Measurements from ENCODE around the gene SORBS1.
"Not testable (repeated sequence)": the region's sequence is repeated elsewhere in the genome, so short reads cannot be mapped to it uniquely, and the experiment has no call there.

Gene SORBS1

DNA sequence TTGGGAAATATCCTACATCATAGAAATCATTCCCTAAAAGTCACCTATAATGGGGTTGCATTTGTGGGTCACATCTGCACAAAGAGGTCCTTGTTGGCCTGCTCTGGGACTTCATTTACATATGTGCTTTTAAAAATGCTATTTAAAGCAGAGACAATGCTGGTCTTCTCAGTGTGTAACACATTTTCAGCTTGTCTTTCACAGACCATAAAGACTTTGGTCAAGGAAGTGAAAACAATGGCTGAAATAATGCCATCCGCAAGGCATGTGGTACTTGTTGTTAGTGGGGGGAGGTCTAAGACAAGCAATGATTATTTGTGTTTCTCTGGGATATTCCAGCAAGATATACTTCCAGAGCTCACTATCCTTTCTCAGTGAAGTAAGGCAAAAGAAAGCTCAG, 185.8 kb downstream of the SORBS1 start:
- no peak for DNase-seq

DNA sequence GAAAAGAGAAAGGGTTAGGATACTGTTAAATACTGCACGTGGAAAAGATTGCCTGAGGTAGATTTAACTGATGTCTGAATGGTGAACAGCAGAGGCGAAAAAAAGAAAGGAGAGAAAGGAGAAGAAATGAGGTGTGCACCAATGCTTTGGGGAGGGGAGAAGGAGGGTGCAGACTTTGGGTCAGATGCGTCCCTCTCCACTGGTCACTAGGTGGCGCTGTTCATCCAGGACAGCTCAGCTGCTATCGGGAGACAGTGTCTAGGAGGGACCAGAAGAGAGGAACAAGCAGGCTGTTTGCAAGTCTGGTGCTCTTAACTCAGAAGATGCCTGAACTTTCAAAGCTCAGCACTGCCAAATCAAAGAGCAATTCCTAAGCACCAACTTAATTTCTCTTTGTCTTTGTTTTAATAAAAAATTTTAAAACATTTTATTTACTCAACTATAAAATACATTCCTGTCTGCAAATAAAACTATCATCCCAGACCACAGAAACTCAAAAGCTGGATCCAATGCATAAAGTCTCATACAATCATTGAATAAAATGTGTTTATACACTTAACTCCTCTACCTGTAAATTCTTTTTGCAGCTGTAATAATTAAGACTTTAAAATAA, 186.5 kb downstream of the SORBS1 start:
- peak; percentile 52 for DNase-seq

DNA sequence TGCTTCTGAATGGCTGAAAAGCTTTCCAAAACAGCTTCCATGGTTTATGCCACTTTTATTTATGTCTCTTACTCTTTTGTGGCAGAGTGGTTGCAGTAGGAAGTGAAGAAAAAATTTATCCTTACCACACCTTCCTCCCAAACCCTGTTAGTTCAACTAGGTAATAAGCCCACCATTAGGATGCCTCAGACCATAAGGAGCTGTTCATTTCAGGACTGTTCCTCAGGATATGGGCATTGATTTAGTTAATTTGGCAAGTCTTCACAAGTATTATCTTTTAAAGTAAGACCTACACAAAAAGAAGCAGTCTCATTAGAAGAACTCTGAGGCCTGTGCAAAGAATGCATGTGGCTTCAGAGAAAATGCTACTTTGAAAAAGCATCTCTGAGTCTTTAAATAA, 187.5 kb downstream of the SORBS1 start:
- DNase-seq = no peak

DNA sequence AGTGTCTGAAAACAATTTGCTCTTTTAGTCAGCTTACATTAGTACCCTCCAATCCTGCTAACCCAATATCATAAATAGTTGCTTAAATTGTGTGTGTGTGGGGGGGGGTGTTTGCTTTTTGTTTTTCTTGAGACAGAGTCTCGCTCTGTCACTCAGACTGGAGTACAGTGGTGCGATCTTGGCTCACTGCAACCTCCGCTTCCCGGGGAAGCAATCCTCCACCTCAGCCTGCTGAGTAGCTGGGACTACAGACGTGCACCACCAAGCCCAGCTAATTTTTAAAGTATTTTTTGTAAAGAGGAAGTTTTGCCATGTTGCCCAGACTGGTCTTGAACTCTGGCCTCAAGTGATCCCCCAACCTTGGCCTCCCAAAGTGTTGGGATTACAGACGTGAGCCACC, 196.8 kb downstream of the SORBS1 start:
- no peak for DNase-seq

DNA sequence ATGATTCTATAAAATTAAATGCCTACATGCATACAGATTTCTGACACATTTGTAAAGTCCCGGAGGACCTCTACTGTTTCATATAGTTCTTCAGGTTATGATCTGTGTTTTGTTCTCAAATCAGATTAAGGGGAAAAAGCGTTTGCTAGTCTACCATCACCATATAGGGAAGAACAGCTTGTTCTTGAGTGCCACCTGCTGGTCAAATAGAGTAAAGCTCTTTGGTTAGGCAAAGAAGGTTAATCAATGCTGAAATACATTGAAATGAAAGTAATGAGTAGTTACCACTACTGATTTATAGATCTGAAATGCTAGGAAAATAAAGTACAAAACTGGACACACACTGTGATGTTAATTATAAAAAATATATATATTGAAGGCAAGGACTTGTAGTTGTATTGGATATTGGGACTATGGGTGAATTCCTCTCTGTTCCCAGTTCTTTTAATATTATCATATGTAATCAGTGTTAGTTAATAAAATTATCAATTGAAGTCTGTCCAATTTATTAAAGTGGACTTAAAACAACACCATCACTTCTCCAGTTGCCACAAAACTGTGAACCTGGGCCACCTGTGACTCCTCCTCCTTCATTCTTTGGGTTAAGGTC, 197.8 kb downstream of the SORBS1 start:
- peak; percentile 39 for DNase-seq

DNA sequence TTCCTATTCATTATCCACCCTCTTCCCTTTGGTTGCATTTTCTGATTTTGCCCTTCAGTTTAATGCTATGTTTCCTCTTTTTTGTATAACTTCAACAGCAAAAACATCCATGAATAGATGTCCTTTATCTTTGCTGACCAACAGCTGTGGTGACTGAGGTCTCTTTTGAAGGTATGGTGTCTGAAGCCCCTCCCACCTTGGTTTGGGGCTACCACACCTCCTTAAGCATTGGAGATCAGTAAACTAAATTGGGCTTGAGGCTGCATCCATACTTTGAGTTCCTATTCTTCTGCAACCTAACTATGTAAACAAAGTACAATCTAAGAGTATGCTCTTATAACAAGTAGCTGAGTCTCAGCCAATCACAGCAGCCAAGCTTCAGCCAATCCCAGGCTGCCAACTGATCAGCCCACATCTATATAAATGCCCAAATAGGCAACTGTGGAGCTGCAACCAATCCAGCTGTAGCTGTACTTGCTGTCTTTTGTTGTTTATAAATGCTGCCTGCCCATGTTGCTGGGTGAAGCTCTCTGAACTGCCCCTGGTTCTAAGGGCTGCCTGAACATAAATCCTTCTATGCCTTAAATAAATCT, 201.0 kb downstream of the SORBS1 start:
- peak; percentile 51 for DNase-seq

DNA sequence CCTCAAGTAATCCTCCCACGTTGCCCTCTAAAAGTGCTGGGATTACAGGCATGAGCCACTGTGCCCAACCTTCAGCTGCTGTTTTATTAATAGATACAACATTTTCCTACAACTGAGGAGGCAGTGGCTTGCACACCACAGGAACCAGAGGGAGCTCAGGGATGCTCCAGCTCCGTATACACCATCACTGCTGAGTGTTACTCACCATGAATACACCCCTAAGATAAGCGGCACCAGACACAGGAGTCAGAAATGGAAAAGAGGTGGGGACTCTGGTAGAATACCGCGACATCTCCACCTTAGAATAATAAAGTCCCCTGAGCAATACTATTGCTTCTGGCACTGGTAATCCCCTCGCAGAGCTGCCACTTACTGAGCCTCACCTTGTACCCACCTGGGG, 201.7 kb downstream of the SORBS1 start:
- DNase-seq = peak; percentile 60

DNA sequence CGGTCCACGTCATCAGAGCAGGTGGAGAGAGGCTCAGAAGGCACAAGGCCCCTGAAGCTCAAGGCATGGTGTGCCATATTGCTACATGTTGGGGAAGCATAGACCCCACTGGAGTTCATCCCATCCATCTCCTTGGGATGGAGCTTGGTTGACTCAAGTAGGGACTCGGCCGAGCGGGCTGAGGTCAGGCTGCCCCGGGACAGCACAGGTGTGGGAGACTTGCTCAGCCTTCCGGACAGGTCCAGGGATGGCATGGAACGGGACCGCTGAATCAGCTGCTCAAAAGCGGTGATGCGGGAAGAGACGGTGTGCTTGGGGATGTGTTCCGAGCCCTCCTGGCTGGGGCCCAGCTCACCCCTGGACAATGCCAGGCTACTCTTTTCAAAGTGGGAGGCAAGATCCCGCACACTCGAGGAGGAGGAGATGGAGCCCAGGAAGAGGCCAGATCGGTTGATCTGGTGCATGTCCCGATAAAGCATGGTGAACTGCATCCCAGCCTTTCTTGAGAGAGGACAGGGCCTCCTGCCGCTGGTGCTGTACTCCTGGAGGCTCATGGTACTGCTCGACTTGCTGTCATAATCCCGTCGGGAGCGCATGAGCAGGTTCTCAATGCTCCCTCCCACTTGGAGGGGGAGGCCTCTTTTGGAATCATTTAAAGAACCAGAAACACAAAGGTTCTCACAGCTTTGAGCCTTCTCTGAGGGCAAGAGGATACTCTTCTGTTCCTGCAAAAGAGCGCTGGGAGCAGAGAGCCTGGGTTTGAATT, 204.8 kb downstream of the SORBS1 start:
- DNase-seq = no peak

DNA sequence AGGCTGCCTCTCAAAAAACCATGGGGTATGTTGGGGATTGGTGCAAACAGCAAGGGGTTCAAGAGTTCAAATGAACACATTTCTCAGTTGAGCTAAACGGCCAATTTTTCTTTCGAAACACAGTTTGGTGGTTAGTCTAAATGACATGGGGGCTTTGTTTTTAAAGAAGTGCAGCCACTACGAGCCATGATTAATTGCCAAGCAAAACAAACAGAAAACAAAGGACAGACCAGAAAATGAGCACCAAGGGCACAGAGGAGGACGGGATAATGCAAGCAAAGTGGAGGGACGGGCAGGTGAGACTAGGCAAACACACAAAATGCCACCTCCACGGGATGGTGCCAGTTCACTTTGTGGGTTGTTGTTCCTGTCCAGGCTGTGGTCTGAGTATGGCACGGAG, 205.9 kb downstream of the SORBS1 start:
- no peak for DNase-seq

DNA sequence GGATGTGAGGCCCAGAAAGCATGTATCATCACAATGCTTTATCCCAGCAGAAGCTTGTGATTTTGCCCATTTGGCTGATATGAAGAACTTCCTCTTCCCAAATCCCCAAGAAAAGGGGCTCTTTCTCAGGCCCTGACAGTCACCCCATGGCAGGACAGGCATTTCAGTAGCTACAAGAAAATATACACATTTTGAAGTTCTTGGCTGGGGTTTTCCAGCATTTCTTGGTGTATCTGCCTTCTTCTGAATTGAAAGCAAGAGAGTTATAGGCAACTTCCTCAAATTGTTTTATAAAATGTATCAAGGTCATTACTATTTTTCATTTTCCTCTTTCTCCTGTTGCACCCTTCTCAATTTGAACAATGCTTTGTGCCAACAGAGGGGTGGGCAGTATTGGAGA, 207.1 kb downstream of the SORBS1 start:
- DNase-seq = no peak

DNA sequence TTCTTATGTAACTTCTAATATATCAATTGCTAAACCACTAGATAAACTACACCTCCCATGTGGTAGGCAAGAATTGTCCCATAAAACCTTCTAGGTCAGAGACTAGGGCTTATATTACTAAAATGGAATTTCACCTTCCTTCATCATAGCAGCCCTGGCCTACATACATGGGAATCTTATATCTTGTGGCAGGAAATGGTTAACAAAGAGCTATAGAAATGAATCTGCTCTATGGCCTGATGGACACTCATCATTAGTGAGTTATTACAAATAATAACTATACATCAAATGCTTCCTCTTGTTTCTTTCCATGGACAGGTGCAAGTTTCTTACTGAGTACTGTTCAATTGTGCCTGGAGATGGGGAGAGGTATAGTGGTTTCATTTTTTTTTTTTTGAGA, 208.0 kb downstream of the SORBS1 start:
- no peak for DNase-seq

DNA sequence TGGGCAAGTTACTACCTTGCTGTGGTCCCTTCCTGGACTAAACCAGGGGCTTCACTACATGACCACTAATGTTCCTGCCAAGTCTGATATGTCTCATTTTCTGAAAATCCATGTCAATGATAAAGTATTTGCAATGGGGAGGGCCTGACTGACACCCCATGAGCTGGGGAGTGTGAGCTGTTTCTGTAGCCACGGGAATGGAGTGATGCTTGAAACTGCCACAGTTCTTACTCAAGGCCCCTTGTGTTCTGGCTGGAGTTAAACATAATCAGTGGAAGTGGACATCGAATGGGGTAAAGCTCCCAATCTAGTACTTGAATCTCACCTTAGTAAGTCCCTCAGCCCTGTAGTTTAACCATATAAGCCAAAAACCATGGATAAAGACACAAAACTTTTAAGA, 208.5 kb downstream of the SORBS1 start:
- DNase-seq = no peak

DNA sequence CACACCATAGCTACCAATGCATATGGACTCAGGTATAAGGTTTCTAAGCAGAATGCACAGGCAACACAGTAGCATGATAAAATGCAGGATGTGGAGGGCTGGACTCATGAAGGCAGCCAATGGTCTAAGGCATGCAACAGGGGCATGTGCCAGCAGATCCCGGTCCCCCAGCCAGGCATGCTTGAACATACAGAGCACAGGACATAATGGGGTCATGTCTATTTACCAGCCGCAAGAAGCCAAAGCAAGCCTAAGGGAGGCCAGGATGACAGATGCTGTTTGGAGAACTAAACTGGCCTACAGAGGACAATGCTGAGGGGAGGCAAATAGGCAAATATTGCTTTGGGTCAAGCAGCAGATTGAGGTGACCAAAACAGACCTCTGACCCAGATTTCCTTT, 210.3 kb downstream of the SORBS1 start:
- no peak for DNase-seq

DNA sequence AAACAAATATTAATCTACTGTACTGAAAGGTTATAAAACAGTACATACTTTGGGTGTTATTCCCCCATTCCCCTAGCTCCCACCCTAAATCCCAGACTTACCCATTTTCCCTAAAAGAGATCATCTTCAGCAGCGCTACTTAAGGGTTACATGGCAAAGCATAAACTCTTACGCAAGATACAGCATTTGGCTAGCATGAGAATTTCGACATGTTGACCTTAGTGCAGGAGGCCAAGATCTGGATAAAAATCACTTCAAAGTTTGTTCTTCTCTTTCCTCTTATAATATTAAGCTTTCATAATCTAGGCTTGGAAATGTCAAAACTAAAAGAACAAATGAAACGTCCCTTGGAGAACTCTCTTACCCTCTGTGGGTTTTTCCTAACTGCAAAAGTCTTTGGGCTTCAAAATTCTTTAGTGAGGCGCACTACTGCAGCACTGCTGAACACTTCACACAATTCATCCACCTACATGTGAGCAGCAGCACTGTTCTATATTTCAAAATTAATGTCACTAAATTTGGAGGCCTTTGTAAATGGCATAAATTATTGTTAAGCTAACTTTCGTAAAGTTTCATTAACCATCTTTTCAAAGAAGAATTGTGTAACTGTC, 210.8 kb downstream of the SORBS1 start:
- DNase-seq = no peak

DNA sequence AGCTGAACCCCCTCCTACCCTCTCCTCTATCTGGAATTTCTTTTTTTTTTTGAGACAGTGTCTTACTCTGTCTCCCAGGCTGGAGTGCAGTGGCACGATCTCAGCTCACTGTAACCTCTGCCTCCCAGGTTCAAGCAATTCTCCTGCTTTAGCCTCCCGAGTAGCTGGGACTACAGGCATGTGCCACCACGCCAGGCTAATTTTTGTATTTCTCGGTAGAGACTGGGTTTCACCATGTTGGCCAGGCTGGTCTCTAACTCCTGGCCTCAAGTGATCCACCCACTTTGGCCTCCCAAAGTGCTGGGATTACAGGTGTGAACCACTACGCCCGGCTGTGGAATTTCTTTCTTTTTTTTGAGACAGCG, 213.8 kb downstream of the SORBS1 start:
- DNase-seq = not testable (repeated sequence)

DNA sequence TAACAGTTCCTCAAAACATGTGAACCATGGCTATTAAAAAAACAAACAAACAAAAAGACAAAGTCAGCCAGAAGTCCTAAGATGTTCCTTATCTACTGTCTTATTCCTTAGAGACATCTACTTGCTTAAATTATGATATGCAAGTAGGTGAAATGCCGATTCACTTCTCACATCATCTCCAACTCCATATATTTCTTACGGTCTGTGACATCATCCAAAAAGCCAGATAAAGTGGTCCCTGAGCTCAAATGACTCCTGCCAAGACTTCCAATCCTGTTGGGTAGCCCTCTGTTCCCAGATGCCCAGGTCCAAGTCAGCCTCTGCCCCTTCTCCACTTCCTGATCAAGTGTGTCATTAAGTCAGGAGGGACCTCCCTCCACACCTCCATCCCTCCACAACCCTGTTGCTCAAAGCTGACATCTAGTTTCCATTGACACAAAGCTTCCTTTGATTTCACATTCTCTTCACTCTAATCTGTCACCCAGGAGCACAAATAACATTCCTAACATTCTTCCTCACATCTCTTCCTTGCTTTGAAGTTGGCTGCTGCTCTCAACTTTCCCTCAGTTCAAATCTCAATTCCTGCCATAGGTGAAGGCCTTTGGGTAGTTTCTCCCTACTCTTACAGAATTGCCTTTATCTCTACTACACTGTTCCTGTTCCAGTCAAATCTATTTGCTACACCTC, 214.3 kb downstream of the SORBS1 start:
- peak; percentile 61 for DNase-seq

DNA sequence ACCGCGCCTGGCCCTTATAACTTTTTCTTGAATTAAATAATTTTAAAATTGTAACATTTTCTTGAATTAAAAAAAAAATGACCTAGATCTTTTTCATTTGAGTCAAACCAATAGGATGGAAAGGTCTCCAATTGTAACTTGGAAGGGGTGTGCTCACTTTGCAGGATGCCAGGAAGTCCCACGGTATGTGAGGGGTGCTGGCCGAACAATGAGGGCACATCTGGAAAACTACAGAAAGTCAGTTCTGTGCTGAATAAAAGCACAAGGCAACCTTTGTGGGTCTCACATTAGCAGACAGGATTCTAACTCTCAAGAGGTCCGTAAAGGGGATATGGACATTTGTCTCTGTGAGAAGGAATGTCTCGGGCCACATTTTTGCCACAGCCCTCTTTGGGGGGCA, 217.6 kb downstream of the SORBS1 start:
- no peak for DNase-seq

DNA sequence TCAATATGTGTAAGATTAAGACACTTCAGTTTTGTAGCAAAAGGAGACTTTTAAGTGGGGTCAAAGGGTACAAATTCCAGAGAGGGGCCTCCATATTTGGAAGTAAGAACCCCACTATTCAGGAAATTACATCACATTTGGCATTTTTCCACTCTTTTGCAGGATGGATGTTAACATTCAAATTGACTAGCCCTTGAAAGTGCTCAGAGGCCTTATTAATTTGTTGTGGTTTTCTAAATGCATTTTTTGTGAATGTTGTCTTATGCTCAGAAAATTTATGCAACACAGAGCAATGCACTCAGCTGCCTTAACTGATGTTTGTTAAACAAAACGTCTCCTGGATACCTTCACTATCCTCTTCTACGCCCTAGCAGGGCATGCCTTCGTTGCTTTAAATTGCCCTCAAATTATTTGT, 219.4 kb downstream of the SORBS1 start:
- no peak for DNase-seq

DNA sequence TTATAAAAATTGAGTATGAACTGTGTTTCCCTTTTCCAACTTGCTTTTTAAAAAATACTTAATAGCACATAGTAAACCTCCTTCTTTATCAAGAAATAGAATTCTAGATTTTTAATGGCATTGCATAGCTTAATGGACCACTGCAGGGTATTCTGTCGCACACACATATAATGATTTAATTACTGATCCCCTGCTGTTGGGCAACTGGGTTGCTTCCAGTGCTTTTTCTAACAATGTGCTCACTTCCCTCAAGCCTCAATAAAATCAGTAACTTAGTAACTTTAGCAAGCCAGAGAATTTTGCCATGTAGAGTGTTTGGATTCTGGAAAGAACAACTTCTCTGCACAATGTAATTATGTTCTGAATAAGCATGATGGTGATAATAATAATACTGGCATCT, 221.3 kb downstream of the SORBS1 start:
- DNase-seq = no peak

DNA sequence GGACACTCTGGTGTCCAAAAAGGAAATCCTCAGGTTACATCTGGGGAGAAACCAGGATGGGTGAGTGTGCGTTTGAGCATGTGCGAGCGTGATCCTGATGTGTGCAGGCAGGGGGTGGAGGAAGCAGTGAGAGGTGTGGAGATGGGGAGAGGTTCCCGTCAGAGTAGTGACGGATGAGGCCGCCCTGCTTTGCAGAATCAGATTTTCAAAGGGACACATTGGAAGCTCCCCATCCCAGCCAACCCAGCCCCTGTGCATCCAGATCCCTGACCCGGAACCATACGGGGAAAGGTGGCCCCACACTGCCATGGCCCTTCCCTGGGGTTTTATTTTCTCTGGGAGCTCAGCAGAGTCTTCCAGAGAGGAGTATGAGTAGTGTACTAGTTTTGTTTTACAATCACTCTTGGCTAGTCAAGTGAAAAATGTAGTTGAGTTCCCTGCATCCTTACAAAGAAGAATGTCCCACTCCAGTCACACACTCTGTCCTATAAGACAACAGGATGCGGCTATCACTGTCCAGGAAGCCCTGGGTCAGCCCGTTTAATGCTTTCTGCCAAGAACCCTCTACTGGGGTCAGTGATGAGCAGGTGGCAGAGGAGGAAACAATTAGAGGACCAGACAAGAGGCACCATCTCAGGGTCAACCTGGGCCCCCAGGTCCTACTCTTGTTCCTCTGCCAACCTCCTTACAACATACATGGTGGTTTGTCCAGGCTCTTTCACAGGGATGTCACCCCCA, 223.6 kb downstream of the SORBS1 start:
- DNase-seq = no peak

DNA sequence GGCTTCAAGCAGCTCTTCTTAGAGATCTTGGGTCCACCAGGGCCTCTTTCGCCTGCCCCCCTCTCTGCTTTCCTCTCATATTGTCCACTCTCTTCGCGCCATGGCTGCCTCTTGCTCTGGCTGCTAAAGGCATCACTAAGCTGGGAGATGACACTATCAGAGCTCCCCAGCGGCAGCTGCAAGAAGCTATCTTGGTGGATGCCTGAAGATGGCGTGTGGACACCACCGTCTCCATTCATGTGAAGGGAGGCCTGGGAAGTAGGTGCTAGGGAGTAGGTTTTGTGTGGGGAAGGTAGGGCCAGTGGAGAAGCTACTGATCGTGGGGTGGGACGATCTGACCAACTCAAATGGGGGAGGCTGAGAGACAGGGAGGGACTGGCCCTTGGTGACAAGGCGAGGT, 224.5 kb downstream of the SORBS1 start:
- DNase-seq = no peak

Data from NCI-H226 (cell line).